DMS153 (cell line): Measurements from ENCODE around the gene FN1.
"Not testable (repeated sequence)": the region's sequence is repeated elsewhere in the genome, so short reads cannot be mapped to it uniquely, and the experiment has no call there.

Experiments used
- DNase-seq: peaks from one replicate; lab custom pipeline; 2025; lab: John Stamatoyannopoulos, UW

FN1 gene

DNA sequence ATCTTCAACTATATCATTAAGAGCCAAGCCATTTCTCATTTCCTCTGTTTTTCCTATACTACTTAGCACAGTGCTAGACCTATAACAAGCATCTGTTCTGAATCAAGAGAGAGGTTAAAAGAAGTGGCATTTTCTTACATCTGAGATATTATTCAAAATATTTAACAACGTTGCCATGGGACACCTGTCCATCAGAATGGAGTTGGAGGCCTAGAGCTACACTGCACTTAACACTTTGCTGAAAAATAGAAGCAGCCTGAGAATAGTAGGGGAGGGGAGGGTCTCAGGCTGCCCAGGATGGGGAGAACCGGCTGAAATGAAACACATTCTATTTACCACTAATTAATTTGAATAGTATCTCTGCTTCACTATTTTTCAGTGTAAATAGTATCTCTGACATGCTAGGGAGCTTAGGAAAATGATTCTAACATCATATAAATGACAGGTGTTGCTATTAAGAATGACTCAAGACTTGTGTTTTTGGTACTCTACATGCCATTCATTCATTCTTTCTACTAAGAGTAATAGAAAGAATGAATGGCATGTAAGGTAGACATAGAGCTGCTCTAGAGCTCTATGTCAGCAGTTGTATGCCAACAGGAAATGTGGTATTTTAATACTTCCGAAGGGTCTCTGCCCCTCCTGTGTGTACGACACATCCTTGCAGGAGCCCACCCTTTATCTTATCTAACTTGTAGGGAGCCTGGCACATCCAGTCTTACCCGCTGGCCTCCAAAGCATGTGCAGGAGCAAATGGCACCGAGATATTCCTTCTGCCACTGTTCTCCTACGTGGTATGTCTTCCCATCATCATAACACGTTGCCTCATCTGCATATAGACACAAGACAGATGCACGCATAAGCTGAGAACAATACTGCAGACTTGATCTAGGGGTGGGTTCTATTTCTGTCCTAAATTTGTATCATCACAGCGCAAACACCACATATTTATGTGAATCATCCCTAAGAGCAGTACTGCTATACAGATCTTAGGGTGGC lies 71.4 kb downstream of the FN1 start:
- DNase-seq, result no peak

DNA sequence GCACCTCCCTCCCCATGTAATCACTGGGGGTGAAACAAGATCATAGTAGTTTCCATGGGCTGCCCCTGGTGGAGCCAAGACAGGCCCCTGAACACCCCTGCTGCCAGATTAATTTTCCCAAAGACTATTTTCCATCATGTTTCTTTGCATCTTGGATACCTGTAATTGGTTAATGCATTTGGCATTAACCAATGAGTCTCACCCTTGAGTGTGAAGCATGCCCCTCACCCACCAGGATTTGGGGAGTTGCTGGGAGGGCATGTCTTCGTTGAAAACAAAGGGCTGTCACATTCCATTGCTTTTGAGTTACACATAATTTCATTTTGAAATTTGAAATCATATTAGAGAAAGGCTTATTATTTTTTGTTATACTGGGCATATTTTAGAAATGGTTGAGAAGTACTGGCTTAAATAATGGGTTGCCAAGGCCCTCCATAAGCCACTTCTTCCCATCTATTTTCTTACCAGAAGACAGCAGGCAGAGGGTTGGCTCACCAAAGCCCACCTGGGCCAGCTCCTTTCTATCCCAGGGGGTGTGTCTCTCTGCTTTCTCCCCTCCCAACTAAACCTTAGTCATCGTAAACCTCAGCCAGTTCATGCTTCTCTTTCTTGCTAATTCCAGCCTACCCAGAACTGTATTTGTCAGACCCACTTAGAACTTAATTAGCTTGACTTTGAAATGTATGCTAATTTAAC lies 72.3 kb downstream of the FN1 start:
- no peak for DNase-seq

DNA sequence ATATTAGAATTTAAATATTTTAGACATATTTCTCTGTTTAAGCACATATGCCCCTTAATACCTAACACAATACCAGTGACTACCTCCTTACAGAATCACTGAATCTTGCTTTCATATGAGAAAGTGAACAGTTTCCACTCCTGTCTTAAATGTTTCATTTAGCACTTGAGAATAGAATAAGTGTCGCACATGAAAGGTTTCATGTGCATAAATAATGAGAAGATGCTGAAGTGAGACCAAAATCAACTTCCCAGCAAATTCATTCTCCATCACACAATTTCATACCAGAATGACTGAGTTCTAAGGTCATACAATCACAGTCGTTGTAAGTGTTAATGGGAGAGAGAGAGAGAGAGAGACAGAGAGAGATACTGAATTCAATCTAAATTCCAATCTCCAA lies 72.8 kb downstream of the FN1 start:
- no peak for DNase-seq

DNA sequence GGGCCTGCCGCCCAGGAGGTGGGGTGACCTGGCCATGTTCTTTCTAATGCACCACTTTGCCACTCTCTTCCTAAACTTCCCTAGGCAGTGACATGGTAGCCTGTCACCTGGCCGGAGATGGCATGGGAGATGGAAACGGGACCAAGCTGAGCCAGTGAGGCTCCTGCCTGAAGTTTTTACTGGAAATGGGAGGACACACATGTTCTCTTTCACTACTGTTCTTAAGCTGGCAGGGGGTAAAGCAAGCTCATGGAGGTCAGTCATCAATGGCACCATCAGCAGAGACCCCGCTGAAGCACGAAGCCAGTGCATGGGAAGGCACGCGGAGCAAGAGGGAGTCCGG lies 73.3 kb downstream of the FN1 start:
- DNase-seq, result no peak

DNA sequence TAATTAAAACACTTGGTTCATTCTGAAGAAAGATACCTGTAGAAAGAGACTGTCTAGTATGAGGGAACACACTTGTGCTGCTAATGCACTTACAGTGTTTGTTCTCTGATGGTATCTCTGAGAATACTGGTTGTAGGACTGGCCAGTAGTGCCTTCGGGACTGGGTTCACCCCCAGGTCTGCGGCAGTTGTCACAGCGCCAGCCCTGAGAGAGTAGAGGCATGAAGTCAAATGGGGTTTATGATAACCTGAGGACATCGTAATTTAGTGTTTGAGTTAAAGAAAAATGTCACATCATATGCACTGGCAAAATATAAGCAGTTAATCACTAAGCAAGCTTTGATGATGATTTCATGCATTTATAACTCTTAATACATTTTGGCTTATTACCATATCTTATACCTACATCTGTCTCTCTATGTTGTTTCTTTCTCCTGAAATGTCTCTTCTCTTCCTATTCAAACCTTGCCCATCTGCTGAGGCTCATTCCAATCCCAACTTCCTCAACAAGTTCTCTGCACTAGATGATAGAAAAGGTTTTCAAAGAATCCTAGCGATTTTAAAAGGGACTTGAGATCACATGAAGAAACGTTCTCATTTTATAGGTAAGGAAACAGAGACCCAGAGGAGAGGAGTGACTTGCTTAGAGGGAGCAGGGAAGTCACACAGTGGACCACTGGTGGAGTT lies 73.8 kb downstream of the FN1 start:
- DNase-seq, result no peak

DNA sequence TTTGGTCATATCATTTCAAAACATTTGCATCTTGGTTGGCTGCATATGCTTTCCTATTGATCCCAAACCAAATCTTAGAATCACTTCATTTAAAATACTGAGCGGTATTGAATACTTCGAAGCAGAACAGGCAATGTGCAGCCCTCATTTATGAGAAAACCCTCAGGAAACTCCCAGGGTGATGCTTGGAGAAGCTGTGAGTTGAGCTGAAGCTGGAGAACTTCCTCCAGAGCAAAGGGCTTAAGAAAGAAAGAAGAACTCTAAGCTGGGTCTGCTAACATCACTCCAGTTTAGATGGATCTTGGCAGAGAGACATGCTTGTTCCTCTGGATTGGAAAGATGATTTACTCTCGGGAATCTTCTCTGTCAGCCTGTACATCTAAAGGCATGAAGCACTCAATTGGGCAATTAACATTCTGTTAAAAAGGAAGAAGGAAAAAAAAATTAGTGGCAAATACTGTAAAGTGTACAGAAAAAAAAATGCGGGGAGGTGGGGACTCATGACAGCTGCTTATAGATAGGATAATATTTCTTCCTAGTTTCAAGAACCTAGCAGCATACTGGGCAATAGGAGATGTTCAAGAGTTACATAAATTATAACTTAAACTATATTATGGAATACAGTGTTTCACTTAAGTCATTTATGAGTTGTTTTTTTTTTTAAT lies 74.5 kb downstream of the FN1 start:
- no peak for DNase-seq

DNA sequence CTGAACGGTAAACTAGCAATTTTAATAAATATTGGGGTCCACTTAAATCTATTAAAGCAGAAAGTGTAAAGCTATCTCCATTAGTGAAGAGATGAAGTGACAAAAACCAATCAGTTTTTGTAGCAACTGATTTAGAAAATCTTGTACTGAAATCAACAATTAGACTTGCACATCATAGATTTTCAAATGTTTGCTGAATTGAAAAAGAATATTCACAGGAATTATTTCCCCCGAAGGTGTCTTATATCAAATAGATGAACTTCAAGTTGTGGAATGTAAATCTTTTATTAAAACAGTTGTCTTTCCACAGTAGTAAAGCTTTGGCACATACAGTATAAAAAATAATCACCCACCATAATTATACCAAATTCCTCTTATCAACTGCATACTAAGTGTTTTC lies 75.3 kb downstream of the FN1 start:
- no peak for DNase-seq

DNA sequence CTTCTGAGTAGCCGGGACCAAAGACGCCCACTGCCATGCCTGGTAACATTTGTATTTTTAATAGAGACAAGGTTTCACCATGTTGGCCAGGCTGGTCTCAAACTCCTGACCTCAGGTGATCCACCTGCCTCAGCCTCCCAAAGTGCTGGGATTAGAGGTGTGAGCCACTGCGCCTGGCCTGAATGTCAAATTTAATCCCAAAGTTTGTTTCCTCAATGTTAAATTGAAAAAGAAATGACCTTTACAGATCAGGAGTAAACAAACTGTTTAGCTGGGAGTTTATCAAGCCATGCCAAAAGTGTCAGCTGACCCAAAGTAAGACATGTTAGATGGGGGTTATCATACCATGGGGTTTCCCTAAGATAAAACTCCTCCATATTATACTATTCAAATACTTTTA lies 75.8 kb downstream of the FN1 start:
- not testable (repeated sequence) for DNase-seq

DNA sequence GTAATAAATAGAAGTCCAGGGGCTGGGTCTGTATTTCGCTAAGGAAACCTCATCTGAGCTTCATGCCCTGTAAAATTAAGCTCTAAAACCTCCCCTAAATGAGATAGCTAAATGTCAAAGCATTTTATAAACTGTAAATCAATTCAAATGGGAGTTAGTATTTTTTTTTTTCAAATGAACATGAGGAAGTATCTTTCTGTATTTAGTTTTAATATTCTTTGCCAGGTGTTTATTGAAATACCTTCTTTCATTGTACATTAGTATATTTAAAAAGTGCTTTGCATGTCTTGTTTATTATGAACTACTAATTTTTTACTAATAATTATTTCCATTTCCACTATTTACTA lies 76.3 kb downstream of the FN1 start:
- no peak for DNase-seq

DNA sequence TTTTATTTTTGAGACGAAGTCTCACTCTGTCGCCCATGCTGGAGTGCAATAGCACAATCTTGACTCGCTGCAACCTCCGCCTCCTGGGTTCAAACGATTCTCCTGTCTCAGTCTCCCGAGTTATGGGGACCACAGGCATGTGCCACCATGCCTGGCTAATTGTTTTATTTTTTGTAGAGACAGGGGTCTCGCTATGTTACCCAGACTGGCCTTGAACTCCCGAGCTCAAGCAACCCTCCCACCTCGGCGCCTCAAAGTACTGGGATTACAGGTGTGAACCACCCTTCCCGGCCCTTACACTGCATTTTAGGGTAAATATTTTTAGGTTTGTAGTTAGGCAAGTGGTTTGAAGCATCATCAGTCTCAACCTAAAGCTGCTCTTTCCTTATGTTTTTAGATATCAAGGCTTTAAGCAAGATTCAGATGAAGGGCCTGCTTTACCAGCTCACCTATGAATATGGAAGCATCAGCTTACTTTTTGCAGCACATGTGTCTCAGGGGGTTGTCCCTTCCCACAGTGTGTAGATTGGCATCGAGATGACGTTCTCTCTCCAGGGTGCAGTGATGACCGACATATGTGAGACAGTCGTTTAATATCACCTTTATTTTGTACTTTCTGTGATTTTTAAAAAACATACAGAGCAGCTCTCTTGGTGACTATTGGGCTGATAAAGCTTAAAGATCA lies 76.8 kb downstream of the FN1 start:
- no peak for DNase-seq

DNA sequence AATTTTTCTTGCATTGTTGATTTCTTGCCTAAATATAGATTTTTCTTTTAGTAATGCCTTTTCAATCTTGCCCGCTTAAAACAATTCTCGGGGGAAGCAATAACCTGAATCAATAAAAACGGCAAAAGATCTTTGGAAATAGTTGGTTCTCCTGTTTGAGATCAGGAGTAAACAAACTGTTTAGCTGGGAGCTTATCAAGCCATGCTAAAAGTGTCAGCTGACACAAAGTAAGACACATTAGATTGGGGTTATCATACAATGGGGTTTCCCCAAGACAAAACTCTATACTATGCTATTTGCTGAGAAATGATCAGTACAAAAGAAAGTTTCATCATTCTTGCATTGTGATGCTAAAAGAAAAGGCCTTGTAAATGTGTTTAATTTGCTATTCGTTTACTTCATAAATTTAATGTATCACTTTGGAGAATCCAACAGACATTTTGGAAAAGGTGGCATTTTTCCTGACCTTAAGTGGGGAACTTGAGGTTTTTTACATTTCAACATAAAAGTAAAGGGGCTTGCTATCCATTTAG lies 77.5 kb downstream of the FN1 start:
- DNase-seq, result no peak

DNA sequence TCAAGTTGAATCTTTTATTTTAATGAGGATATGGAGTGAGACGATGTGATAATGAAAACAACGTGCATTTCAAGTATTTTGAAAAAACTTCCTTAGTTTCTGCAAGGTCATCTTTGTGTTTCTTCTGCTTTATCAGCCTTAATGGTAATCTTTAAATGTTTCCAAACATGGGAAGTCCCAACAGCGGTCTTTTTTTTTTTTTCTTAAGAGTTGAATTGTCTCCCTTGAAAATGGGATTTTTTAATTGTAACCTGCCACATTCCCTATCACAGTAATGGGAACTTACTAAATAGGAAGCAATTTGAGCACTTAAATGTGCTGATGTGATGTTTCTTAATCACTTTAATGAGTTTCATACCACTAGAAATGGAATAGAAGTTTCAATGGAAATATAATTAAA lies 78.2 kb downstream of the FN1 start:
- DNase-seq, result no peak

DNA sequence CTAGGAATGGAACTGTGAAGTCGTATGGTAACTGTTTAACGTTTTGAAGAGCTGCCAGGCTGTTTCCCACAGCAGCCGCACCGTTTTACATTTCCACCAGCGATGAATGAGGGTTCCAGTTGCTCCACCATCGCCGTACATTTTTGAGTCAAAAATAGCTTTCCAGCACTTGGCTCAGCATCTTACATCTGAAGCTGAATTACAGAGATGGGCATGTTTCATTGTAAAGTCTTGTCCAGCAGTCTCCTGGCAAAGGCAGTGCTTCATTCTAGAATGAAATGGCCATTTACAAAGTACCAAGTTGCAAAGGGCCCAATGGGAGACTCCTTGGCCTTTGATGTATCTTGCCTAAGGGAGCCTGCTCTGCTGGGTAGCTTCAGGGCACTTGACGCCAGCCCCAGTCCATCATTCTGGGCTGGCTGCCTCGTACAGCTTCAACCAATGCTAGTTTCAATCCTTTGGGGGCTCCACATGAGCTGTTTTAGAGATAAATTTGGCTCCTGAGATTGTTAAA lies 78.9 kb downstream of the FN1 start:
- no peak for DNase-seq

DNA sequence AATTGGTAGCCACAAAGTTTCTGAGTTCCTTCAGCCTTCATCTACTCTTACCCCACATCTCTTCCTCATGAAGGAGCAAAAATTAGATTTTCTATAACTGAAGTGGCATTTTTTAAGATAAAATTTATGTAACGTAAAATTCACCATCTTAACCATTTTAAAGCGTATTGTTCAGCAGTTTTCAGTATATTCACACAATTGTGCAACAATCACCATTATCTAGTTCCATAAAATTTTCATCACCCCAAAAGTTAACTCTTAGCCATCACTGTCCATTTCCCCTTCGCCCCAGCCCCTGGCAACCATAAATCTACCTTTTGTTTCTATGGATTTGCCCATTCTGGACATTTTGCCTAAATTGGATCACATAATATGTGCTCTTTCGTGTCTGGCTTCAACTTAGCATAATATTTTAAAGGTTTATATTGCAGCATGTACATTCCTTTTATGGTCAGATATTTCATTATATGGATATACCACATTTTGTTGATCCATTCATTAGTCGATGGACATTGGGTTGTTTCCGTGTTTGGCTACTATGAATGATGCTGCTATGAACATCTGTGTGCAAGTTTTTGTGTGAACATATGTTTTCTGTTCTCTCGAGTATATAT lies 79.4 kb downstream of the FN1 start:
- DNase-seq, result no peak

DNA sequence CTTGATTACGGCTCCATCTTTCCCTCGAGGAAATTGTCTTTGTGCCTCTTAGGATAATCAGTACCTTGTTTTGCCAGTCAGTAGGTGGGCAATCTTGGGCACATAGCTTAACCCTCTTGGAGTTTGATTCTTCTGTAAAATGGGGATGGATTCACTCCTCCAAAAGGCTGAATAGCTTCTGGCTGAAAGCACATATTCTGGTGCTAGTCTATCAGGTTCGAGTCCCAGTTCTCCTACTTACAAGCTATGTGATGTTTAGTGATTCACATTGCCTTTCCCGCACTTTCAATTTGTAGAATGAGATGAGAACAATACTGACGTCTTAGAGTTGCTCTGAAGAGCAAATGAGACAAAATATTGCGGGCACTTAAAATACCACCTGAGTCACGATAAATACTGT lies 80.1 kb downstream of the FN1 start:
- no peak for DNase-seq

DNA sequence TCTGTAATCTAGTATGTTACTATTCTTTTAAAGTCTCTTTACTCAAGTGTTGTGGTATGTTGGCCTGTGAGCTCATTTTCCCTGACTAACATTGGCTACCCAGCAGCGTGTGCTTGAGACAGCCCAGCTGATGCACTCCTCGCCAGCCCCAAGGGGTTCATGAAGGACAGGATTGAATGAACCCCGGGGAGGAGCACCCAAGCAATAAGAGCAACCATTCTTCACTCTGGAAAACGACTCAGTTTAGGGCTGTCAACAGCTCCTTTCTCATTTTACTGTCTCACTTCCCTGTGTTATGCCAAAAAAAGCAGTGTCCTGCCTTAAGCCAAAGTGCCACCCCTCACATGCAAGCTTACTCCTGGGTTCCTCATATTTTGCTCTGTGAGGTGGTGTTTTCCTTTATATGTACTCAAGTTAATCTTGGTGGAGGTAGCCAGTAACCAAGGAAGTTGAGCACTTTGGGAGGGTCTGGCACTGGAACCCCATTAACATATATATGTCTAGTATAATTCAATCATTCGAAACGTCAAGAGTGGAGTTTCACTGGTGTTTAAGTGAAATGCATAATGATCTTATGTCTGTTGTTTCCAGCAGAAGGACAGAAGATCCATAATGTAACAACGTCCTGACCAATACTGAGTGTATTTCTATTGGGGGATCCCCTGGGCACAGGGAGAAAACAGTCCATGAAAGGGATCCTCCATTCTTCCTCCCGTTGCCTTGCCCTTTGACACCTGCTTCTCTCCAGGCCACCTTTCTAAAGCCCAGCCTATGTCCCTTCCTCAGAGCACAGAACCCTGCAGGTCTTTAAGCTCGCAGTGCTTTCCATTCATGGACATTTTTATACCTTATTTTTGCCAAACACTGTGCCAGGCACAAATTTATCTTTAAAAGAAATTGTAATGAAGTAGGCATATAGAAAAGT lies 80.8 kb downstream of the FN1 start:
- no peak for DNase-seq

DNA sequence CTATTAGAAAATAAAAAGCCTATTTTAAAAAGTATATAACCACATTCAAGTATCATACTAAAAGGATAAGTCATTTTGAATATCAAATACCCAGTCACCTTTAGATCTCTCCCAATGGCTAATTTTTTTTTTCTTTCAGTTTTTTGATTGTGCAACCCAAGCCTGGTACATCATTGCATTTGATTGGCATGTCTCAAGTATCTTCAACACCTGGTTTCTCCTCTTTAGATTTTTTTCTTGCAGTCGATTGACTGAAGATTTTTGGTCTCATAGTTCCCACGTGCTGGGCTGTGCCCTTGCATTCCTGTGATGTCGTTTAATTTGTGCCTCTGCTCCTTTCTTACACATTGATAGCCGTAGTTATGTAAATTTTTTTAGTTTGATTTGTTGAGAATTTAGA lies 83.3 kb downstream of the FN1 start:
- no peak for DNase-seq

DNA sequence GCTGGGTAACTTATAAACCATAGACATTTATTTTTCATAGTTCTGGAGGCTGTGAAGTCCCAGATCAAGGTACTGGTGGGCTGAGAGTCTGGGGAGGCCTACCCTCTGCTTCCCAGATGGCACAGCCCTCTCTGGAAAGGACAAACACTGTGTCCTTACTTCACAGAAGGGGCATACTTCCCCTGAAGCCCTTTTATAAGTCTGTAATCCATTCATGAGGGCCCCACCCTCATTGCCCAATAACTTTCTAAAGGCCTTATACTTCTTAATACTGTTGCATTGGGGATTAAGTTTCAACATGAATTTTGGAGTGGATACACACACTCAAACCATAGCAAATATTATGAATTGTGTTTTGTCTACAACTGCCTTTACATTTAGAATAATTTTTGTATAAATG lies 88.0 kb downstream of the FN1 start:
- DNase-seq, result no peak

DNA sequence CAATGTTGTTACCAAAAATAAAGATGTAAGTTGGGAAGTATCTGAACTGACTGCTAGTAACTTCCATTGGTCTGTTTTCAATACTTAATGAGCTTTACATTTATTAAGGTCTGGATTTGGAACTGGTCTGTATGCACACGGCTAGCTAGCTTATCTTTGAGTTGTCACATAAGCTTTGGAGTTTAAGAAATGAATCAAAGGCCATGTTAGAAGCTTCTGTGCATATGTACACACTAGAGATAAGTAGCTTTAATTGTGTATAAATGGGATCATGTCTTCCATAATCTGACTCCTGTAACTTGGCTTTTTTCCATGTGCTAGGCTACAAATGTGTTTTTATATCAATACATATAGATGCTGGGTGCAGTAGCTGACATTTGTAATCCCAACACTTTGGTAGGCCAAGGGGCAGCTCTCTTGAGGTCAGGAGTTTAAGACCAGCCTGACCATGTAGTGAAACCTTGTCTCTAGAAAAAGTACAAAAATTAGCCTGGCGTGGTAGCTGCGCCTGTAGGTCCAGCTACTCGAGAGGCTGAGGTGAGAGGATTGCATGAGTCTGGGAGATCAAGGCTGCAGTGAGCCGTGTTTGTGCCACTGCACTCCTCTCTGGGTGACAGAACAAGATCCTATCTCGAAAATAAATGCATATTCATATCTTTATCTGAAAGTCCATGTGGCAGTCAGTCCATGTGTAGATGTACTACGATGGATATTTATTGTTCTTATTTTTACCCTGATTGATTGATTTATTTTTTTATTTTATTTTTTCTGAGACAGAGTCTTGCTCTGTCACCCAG lies 96.8 kb downstream of the FN1 start:
- no peak for DNase-seq
